GM11168 (cell line): Measurements from ENCODE around the gene NUP210.

ENCODE experiments used
- in situ Hi-C: fragments of 300-500 bp; cut with MboI; formaldehyde crosslinking; loops from one replicate; pipeline ENCODE4 v1.12.0; 2022; ENCODE audit warnings: low sequenced_read_pairs; ENCODE audit not compliant: unreplicated experiment

Gene NUP210

GRCh38 chr3:13408890-13409289 is 11.2 kb downstream of the NUP210 start:
- in situ Hi-C loops, result no loop called here

- in situ Hi-C loops, result no loop called here
Observed at GRCh38 chr3:13407926-13408325, 12.2 kb downstream of the NUP210 start.

GRCh38 chr3:13407475-13407874 is 12.6 kb downstream of the NUP210 start:
- in situ Hi-C loops, result no loop called here

DNA sequence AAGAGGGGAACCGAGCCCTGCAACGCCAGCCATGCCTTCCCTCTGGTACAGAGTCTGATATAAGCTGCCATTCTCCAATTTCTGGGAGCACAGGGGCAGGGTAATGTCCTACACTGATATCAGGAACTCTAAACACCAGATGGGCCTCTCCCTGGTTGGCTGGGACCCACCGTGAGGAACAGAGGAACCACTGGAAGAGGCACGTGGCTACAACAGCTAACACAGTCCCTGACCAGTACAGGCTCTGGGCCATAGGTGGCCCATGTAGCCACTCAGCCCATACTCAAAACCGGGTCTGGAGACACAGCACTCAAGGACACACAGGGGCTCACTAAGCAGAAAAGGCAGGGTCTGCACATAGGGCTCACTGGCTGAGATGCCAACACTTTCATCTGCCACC is 13.9 kb downstream of the NUP210 start:
- in situ Hi-C loops, result no loop called here

- in situ Hi-C loops, result no loop called here
Observed at GRCh38 chr3:13405614-13406013, 14.5 kb downstream of the NUP210 start.

DNA sequence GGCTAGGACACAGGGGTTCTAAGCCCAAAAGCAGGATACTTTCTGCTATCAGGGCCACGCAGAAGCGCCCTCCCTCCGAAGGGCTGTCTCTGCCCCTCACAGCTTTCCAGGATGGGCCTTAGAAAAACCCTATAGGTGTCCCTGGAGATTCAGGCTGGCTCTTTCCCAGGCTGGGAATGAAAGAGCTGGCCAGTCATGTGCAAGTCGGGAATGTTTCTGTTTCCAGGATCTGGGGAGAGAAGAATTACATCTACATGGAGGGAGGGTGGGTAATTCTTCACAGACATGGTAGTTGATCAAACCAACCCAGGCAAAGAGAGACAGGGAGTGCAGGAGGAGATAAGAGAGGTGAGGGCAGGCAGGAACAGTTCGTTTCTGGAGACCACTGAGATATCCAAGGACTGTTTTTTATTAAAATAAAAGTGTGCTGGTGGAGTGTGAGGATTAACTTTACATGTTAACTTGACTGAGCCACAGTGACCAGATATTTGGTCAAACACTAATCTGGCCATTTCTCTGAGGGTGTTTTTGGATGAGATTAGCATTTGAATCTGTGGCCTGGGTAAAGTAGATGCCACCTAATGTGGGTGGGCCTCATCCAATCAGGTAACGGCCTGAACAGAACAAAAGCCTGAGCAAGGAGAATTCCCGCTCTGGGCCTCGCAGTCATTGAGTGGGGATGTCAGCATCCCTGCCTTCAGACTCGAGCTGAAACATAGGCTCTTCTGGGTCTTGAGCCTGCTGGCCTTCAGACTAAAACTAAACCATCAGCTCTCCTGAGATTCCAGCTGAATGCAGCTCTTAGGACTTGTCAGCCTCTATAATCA is 15.3 kb downstream of the NUP210 start:
- in situ Hi-C loops, result no loop called here

DNA sequence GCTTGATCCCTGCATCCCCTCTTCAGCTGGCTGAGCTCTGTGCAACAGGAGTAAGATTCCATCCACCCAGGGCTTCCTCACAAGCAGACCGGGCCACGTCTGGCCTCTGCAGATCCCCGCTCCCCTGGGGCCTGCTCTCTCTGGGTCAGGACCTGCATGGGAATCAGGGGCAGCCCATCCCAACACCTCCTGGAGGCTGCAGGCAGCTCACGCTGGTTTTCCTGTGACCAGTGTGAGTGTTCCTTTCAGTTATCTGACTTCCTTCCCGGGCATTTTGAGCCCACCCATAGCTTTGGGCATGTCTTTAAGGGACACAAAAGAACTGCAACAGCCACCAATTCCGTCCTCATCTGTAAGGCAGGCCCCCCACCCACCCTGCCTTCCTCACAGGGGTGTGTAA is 16.3 kb downstream of the NUP210 start:
- in situ Hi-C loops, result no loop called here

DNA sequence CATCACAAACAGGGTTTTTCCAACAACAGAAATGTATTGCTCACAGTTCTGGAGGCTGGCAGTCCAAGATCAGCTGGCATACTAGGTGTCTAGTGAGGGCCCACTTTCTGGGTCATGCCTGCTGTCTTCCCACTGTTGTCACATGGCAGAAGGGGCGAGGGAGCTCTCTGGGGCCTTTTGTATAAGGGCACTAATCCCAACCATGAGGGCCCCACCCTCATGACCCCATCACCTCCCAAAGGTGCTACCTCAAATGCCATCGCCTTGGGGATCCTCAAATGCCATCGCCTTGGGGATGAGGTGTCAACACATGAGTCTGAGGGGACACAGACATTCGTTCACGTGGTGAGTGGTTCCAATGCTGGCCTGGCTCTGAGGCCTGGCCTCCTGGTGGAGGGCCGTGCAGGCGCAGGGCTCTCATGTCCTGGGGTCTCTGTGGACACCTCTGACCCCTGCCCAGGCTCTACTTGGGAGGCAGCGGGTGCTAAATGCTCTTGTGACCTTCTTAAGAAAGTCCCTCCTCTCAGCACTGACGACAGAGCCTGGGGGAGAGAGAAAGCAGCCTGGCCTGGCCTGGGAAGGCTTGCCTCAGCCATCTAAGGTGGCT is 16.8 kb downstream of the NUP210 start:
- in situ Hi-C loops, result no loop called here

DNA sequence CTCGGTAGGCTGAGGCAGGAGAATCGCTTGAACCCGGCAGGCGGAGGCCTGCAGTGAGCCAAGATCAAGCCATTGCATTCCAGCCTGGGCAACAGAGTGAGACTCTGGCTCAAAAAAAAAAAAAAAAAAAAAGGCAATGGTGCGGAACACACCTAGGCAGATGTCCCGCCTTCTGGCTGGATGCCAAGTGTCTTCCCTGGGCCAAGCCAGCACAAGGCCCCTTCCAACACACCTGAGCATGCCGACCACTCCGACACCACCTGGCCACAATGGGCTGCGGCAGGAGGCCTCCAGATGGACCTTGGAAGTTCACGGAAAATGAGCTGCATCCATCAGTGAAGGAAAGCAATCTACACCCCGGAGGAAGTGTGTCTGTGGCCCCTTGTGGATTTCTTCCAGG is 19.0 kb downstream of the NUP210 start:
- in situ Hi-C loops, result no loop called here

GRCh38 chr3:13400114-13400673 is 19.9 kb downstream of the NUP210 start:
- in situ Hi-C loops, result no loop called here

GRCh38 chr3:13399603-13400002 is 20.5 kb downstream of the NUP210 start:
- in situ Hi-C loops, result no loop called here

- in situ Hi-C loops, result no loop called here
Observed at GRCh38 chr3:13397316-13397715, 22.8 kb downstream of the NUP210 start.

DNA sequence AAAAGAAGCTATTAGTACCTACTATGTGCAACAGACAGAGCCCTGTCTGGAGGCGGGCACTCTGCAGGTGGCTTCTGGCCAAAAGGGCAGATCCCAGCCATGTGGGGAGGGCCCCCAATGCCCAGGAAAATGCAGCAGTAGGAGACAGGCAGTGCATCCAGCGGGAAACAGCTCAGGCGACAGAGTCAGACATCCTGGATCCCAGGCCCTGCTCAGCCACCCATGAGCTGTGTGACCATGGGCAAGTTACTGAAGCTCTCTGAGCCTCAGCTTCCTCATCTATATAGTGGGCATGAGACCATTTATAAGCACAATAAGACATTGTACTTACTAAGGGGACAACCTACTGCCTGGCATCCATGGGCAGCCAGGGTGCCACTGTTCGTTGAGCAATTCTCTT is 25.8 kb downstream of the NUP210 start:
- in situ Hi-C loops, result no loop called here

DNA sequence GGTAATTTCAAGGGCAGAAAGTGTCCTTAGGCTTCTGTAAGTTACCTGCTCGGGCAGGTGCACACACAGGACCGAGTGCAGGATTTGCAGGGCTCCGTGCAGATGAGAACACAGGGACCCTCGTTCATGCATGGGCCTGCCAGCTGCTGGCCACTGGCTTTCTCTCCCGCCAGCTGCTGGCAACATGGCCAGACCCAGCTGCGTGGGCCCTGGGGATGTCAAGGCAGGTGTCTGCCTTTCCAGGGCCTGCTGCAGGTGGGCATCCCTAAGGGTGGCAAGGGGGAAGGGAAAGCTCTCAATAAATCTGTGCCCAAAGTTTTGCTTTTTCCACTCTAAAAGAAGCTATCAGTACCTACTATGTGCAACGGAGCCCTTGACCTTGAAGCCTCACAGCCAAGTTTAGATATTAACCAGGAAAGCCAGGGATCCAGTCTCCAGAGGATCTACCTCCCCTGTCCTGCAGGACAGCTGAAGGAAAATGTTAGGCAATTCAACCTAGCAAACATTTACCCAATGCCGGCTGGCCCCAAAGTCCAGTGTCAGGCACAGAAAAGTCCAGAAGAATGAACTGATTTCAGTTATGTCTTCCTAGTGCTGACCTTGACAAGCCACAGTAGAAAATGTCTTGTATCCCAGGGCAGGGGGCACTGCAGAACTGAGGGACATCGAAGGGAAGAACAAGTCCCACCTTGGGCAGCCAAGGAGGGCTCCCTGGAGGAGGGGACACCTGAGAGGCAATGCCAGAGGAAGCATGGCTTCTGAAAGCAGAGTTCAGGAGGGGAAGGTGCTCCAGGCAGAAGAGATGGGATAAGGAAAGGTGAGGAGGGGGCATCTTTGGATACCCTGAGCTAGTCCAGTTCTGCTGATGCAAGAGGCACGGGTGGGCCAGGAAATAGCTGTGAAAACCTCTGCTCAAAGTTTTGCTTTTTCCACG is 26.4 kb downstream of the NUP210 start:
- in situ Hi-C loops, result no loop called here

DNA sequence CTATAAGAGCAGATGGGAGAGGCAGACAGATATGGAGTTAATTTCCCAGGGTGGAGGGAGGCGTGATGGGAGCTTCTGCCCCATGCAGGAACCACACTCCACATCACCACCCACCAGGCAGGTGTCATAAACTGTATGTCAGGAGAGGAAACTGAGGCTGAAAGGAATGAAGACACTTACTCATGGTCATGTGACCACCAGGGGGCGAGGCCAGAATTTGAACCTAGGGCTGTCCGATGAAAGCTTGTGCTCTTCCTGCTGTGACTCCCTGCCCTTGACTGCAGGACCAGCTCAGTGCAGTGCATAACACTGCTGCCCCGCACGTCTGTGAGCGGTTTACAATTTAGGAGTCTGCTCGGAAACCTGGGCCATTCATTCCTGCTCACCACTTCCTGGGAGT is 28.8 kb downstream of the NUP210 start:
- in situ Hi-C loops, result no loop called here

GRCh38 chr3:13389378-13389777 is 30.7 kb downstream of the NUP210 start:
- in situ Hi-C loops, result loop anchor here (5.0 kb wide), 1 partner anchor 63 kb away; no protein-coding TSS in a partner anchor

- in situ Hi-C loops, result loop anchor here (5.0 kb wide), 1 partner anchor 63 kb away; no protein-coding TSS in a partner anchor
Observed at GRCh38 chr3:13388816-13389215, 31.3 kb downstream of the NUP210 start.

DNA sequence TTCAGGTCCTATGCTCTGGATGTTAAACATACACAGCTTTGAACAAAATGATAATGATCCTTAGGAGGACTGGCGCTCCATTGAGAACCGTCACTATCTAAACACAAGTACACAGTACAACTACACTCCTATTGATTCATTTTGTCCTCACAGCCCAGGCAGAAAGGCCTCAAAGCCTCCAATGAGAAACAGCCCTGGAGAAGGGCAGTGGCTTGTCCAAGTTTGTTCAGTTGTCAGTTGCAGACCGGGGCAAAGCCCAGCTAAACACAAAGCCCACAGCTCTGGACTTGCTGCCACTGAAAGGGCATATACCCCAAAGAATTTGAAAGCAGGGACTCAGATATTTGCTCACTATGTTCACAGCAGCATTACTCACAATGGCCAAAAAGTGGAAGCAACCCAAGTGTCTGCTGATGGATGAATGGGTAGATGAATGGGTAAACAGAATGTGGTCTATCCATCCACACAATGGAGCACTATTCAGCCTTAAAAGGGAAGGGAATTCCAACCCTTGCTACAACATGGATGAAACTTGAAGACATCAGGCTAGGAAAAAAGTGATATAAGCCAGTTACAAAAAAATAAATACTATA is 34.7 kb downstream of the NUP210 start:
- in situ Hi-C loops, result loop anchor here (5.0 kb wide), 1 partner anchor 67 kb away; no protein-coding TSS in a partner anchor

- in situ Hi-C loops, result no loop called here
Observed at GRCh38 chr3:13380971-13381370, 39.2 kb downstream of the NUP210 start.
